ENCODE measurements around the gene SACM1L.

SACM1L gene

DNA sequence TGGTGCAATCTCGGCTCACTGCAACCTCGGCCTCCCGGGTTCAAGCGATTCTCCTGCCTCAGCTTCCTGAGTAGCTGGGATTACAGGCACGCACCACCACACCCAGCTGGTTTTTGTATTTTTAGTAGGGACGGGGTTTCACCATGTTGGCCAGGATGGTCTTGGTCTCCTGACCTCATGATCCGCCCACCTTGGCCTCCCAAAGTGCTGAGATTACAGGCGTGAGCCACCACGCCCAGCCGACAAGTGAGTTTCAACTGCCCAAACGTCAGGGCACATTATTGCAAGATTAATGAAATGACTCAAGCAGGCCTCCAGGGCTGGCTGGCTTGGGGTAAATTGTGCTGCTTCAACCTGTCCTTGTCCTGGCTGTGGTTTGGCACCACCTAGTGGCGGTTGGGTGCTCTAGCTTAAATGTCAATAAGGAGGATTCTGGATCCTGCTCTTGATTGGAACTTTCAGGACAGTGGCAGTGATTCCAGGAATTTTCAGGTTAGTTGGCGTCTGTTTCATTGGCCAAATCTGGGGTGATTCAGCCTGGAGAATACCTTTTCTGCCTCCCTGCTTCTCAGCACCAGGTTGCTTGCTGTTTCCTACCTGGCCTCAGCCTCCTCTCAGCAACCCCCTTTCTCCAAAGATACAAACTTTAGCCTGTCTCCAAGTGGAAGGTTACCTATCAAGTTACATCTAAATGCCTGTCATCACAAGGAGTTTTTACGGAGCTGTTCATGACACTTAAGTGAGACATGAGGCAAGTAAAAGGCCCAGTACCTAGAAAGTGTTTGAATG is 32.4 kb upstream of the SACM1L start:
- no peak overlapping the region for H2AFZ ChIP-seq
- no peaks in the 10 kb centered on the region for H3K9me3 ChIP-seq (ENCODE audit: control insufficient read depth, low read length)
- H3K4me2 ChIP-seq (ENCODE audit: low read length), result no peak overlapping the region
- H3K4me1 ChIP-seq, result peaks cover 5% of the 10 kb centered on the region
- TF ChIP-seq, protein P1, sequence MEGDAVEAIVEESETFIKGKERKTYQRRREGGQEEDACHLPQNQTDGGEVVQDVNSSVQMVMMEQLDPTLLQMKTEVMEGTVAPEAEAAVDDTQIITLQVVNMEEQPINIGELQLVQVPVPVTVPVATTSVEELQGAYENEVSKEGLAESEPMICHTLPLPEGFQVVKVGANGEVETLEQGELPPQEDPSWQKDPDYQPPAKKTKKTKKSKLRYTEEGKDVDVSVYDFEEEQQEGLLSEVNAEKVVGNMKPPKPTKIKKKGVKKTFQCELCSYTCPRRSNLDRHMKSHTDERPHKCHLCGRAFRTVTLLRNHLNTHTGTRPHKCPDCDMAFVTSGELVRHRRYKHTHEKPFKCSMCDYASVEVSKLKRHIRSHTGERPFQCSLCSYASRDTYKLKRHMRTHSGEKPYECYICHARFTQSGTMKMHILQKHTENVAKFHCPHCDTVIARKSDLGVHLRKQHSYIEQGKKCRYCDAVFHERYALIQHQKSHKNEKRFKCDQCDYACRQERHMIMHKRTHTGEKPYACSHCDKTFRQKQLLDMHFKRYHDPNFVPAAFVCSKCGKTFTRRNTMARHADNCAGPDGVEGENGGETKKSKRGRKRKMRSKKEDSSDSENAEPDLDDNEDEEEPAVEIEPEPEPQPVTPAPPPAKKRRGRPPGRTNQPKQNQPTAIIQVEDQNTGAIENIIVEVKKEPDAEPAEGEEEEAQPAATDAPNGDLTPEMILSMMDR (IDR thresholded peaks at IDR 0.05), result peak; percentile 95
- H3K79me2 ChIP-seq, result no peaks in the 10 kb centered on the region
- H3K36me3 ChIP-seq (ENCODE audit: control insufficient read depth, insufficient read depth, low read length), result no peaks in the 10 kb centered on the region
- H3K9ac ChIP-seq, result no peak overlapping the region
- H3K27ac ChIP-seq, result no peak overlapping the region
- no peaks in the 10 kb centered on the region for H3K27me3 ChIP-seq (ENCODE audit: control insufficient read depth, insufficient read depth, low read length)
- no peak overlapping the region for H3K4me3 ChIP-seq (ENCODE audit: low read depth, low read length)

DNA sequence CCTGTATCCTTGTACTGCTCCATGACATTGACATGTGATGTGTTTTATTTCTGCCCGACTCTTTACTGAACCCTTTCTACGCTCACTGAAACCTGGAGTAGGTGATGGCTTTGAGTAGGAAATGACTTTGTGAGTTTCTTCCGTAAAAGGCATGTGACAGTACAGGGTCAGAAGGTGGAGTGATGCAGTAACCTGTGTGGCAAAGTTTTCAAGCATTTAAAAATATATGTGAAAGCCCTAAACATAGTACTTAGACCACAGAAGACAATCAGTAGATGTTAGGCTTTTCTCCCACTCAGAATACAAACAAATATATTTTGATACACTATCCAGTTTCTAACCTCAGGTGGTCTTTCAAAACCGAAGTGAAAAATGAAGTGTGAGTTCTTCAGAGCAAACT is 31.3 kb upstream of the SACM1L start:
- Histone ChIP-seq H3K9ac (no peak overlapping the region), H2AFZ (no peak overlapping the region), H3K27ac (no peak overlapping the region), H3K27me3 (ENCODE audit: control insufficient read depth, insufficient read depth, low read length) (no peaks in the 10 kb centered on the region), H3K9me3 (ENCODE audit: control insufficient read depth, low read length) (no peaks in the 10 kb centered on the region), H3K4me1 (peaks cover 3% of the 10 kb centered on the region), H3K79me2 (no peaks in the 10 kb centered on the region), H3K4me3 (ENCODE audit: low read depth, low read length) (no peak overlapping the region), H3K4me2 (ENCODE audit: low read length) (no peak overlapping the region), H3K36me3 (ENCODE audit: control insufficient read depth, insufficient read depth, low read length) (no peaks in the 10 kb centered on the region)
- TF ChIP-seq, protein P1 (IDR thresholded peaks at IDR 0.05), result no peak

DNA sequence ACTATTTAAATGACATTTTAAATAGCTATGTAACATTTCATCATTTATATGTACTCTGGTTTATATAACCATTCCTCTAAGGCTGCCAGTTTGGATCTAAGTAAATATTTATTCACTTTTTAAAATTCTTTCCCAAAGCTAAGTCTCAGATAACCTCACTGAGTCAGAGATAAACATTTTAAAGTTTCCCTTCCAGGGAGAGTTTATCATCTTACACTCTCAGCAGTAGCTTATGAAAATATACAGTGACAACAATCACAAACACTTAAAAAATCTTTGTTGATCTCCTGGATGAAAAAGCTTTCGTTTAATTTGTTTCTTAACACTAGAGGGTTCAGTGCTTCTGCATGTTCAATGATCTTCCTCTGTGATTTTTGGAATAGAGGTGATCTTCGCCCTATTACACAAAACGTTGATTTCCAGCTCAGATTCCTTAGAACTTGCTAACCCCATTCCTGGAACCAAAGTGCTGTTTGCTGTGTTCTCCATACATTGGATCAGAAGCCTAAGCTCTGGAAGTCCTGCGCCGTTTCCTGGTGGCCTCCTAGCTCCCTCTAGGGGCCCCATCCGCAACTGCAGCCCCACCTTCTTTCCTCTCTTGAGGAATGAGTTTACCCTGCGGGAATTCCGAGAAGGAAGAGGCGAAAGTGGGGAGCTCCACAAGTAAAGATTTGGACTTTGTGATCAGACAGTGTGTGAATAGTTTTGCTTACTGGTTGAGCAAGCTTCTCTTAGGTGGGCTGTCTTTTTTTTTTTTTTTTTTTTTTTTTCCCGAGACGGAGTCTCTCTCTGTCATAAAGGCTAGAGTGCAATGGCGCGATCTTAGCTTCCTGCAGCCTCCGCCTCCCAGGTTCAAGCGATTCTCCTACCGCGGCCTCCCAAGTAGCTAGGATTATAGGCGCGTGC is 29.3 kb upstream of the SACM1L start:
- Histone ChIP-seq H3K4me2 (ENCODE audit: low read length) (no peak overlapping the region), H3K9me3 (ENCODE audit: control insufficient read depth, low read length) (no peaks in the 10 kb centered on the region), H2AFZ (peak overlapping the region; percentile 14), H3K79me2 (no peaks in the 10 kb centered on the region), H3K9ac (no peak overlapping the region), H3K36me3 (ENCODE audit: control insufficient read depth, insufficient read depth, low read length) (no peaks in the 10 kb centered on the region), H3K4me3 (ENCODE audit: low read depth, low read length) (no peak overlapping the region), H3K4me1 (peaks cover 3% of the 10 kb centered on the region), H3K27me3 (ENCODE audit: control insufficient read depth, insufficient read depth, low read length) (no peaks in the 10 kb centered on the region), H3K27ac (no peak overlapping the region)
- TF ChIP-seq, protein P1 (IDR thresholded peaks at IDR 0.05), result peak; percentile 89

DNA sequence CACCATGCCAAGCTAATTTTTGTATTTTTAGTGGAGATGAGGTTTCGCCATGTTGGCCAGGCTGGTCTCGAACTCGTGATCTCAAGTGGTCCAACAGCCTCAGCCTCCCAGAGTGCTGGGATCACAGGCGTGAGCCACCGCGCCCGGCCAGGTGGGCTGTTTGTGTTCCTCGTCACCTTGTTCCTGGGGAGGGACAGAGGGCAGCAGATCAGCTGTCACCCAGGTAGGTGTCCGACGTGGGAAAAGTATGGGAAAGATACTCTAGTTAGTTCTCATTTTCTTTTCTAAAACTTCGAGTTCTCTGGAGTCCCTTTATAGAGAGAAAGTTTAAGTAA is 28.7 kb upstream of the SACM1L start:
- H3K27me3 ChIP-seq (ENCODE audit: control insufficient read depth, insufficient read depth, low read length), result no peaks in the 10 kb centered on the region
- TF ChIP-seq, protein P1 (IDR thresholded peaks at IDR 0.05), result no peak
- no peaks in the 10 kb centered on the region for H3K79me2 ChIP-seq
- no peak overlapping the region for H3K27ac ChIP-seq
- H3K4me2 ChIP-seq (ENCODE audit: low read length), result no peak overlapping the region
- no peaks in the 10 kb centered on the region for H3K9me3 ChIP-seq (ENCODE audit: control insufficient read depth, low read length)
- no peak overlapping the region for H2AFZ ChIP-seq
- H3K9ac ChIP-seq, result no peak overlapping the region
- H3K36me3 ChIP-seq (ENCODE audit: control insufficient read depth, insufficient read depth, low read length), result no peaks in the 10 kb centered on the region
- peaks cover 3% of the 10 kb centered on the region for H3K4me1 ChIP-seq
- no peak overlapping the region for H3K4me3 ChIP-seq (ENCODE audit: low read depth, low read length)
